Endothelial cell (in vitro differentiated cells): ENCODE results near the gene NAA10. TPM values are rescaled to one million over a fixed set of nuclear protein-coding genes. Genes with fewer than 3 reads are reported as not detected.
A peak's percentile ranks its signal among the peaks of the same experiment; 100 is the strongest.

Experiments used
- DNase-seq: peaks from one replicate; pipeline ENCODE4 v3.0.0; 2021; ENCODE audit warnings: low spot score
- H3K27ac Mint-ChIP-seq: one replicate; pipeline ENCODE4 v1.8.0; 2021; ENCODE audit warnings: mixed read lengths, inconsistent platforms; ENCODE audit not compliant: unreplicated experiment
- H3K27me3 Mint-ChIP-seq: one replicate; pipeline ENCODE4 v1.8.0; 2021; ENCODE audit warnings: mild to moderate bottlenecking, moderate library complexity, mixed read lengths, inconsistent platforms; ENCODE audit not compliant: unreplicated experiment
- H3K36me3 Mint-ChIP-seq: one replicate; pipeline ENCODE4 v1.8.0; 2021; ENCODE audit warnings: mild to moderate bottlenecking, low read depth, mixed read lengths, inconsistent platforms; ENCODE audit not compliant: unreplicated experiment
- H3K4me1 Mint-ChIP-seq: one replicate; pipeline ENCODE4 v1.8.0; 2021; ENCODE audit warnings: mild to moderate bottlenecking, mixed read lengths, inconsistent platforms; ENCODE audit not compliant: unreplicated experiment
- H3K4me3 Mint-ChIP-seq: one replicate; pipeline ENCODE4 v1.8.0; 2021; ENCODE audit warnings: mild to moderate bottlenecking, mixed read lengths, inconsistent platforms; ENCODE audit not compliant: unreplicated experiment
- H3K9me3 Mint-ChIP-seq: one replicate; pipeline ENCODE4 v1.8.0; 2021; ENCODE audit warnings: mixed read lengths, inconsistent platforms; ENCODE audit not compliant: unreplicated experiment
- total RNA-seq: library from RNA; stranded (reverse); fragmentation: NEBNext Ultra II Directional; extraction: Animal tissue kit (Norgen Biotek cat#: 25700); gene quantifications from one replicate; pipeline ENCODE4 v1.2.1, GENCODE V29; 2021; ENCODE audit not compliant: unreplicated experiment
- TF ChIP-seq, protein P1 (sequence below): fragments of 200-600 bp; sonication (generic); IDR thresholded peaks from one replicate; pipeline ENCODE4 v1.5.0; 2021; ENCODE audit warnings: antibody characterized with exemption; ENCODE audit not compliant: unreplicated experiment

Gene NAA10
- total RNA-seq, 1 donor from 2014 or later, result 85.5 TPM

DNA sequence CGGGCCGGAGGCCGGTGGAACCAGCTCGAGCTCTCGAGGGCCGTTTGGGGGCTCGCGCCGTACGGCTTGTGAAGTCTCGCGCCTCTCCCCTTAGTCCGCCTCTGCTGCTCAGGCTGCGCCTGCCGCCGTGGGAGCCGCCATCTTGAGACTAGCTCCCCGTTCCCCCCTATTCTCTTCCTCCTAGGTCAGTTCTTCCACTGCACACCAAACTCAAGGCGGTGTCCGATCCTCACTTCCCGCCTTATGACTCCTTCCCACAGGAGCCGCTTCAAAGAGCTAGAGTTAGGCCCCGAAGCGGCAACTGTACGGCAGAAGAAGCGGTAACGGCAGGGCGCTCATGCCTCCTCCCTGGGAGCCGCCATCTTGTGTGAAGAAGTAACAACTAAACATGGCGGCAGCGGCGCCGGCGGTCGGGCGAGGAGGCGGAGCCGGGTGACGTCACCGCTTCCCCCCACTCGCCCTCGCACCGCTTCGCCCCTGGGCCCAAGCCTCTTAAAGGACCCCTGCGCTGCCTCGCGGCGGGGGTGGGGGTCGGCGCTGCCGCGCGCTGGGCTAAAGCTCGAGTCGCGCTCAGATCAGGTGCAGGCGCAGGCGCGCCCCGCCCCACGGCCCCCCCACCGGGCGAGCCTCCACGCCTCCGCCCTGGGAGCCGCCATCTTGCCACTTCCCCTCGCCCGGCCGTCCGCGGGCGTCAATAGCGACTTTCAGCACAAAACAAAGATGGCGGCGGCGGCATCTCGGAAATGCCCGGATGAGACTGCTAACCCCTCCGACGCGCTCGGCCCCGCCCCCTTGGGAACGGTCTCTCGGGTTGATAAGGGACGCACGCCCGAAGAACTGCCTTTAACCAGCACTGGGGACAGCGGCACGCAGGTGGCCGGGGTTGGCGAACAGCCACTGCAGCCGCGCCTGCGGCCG lies 36.9 kb upstream of the NAA10 start, which contains the start of gene HCFC1:
Gene HCFC1 (minus strand): TSS at position 369 of the 918 bp plus-strand sequence. CDS start 978 bp downstream, outside the sequence.
- Mint-ChIP-seq H3K4me3 (peak within 1 kb of the TSS; percentile 100), H3K27ac (peak within 1 kb of the TSS; percentile 100), H3K9me3 (no peaks in the 10 kb centered on the region), H3K4me1 (peaks cover 25% of the 10 kb centered on the region), H3K36me3 (peaks cover 3% of the 10 kb centered on the region), H3K27me3 (peaks cover 12% of the 10 kb centered on the region)
- peak; percentile 77 for DNase-seq
- TF ChIP-seq, protein P1, sequence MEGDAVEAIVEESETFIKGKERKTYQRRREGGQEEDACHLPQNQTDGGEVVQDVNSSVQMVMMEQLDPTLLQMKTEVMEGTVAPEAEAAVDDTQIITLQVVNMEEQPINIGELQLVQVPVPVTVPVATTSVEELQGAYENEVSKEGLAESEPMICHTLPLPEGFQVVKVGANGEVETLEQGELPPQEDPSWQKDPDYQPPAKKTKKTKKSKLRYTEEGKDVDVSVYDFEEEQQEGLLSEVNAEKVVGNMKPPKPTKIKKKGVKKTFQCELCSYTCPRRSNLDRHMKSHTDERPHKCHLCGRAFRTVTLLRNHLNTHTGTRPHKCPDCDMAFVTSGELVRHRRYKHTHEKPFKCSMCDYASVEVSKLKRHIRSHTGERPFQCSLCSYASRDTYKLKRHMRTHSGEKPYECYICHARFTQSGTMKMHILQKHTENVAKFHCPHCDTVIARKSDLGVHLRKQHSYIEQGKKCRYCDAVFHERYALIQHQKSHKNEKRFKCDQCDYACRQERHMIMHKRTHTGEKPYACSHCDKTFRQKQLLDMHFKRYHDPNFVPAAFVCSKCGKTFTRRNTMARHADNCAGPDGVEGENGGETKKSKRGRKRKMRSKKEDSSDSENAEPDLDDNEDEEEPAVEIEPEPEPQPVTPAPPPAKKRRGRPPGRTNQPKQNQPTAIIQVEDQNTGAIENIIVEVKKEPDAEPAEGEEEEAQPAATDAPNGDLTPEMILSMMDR, result no peak

DNA sequence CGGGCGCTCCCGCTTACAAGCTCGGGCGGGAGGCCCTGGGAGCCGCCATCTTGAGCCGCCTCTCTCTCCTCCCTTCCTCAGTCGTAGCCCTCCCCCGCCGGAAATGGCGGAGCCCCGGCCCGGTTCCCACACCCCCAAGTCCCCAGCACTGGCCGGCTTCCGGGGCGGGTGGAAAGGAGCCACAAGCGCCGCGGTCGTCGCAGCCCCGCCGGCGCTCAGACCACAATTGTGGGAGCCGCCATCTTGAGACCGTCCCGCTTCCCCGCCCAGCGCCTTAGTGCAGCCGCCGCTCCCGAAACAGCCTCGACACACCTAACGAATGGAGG lies 36.2 kb upstream of the NAA10 start:
- Mint-ChIP-seq H3K36me3 (peaks cover 3% of the 10 kb centered on the region), H3K4me3 (peak overlapping the region; percentile 100), H3K9me3 (no peaks in the 10 kb centered on the region), H3K27ac (peak overlapping the region; percentile 100), H3K27me3 (peaks cover 12% of the 10 kb centered on the region), H3K4me1 (peaks cover 25% of the 10 kb centered on the region)
- TF ChIP-seq, protein P1, result no peak
- DNase-seq, result peak; percentile 72

DNA sequence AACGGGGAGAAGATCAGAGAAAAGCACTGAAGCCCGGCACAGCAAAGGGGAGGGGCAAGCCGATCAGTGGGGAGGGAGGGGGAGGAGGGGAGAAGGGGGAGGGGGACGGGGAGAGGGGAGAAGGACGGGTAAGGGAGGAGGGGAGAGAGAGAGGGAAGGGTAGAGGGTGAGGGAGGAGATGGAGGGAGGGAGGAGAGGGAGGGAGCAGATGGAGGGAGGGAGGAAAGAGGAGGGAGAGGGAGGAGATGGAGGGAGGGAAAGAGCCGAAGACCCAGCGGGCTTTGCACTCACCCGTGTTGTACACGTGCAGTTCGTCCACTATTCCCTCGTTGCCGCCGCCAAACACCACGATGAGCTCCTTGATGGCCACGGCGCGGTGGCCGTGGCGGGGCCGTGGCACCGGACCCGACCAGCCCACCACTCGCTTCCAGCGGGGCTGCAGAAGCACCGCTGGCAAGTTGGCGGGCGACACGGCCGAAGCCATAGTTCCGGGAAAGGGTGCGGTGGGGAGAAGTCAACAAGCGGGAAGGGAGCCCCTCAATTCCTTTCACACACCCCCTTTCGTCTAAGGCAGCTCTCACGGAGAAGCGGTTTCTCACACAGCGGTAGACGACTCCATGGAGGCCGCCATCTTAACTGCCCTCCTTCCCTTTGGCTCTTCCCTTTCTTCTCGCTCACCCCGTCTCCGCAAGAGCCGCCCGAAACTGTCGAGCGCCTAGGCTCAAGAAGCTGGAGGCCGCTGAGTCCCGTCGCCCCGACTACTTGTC lies 35.7 kb upstream of the NAA10 start:
- H3K36me3 Mint-ChIP-seq, result peaks cover 3% of the 10 kb centered on the region
- H3K27ac Mint-ChIP-seq, result peak overlapping the region; percentile 94
- H3K4me3 Mint-ChIP-seq, result peak overlapping the region; percentile 97
- DNase-seq, result no peak
- H3K27me3 Mint-ChIP-seq, result peaks cover 12% of the 10 kb centered on the region
- TF ChIP-seq, protein P1, result no peak
- H3K4me1 Mint-ChIP-seq, result peaks cover 25% of the 10 kb centered on the region
- H3K9me3 Mint-ChIP-seq, result no peaks in the 10 kb centered on the region

DNA sequence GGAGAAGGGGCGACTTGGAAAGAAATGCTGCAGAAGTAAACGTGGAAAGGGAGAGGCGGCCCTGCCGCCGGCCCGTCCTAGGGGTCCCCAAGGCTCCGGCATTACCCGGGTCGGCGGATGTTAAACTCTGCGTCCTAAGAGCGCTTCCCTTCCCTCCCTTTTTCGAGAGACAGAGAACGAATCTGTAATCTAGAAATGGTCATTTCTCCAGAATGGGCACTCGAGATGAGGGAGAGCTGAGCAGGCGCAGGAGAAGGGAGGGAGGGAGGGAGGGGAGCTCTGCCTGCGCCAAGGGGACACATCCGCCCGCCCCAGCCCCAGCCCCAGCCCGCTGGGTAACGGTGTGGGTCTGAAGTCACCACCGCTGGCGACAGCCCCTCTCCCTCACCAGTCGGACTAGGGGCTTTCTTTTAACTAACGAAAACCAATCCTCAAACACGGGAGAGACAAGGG lies 35.1 kb upstream of the NAA10 start:
- no peaks in the 10 kb centered on the region for H3K9me3 Mint-ChIP-seq

More for the DNA sequence above, 35.1 kb upstream of the NAA10 start:
- Mint-ChIP-seq H3K27me3 (peaks cover 12% of the 10 kb centered on the region), H3K4me3 (peak overlapping the region; percentile 97), H3K27ac (no peak overlapping the region), H3K36me3 (peaks cover 3% of the 10 kb centered on the region), H3K4me1 (peaks cover 25% of the 10 kb centered on the region)
- TF ChIP-seq, protein P1, result no peak
- DNase-seq, result no peak
